Liver (tissue), 9 donors: Measurements from ENCODE around the gene TRIM52. TPM values are rescaled to one million over a fixed set of nuclear protein-coding genes. Genes with fewer than 3 reads are reported as not detected.
A peak's percentile ranks its signal among the peaks of the same experiment; 100 is the strongest.

Source experiments
- DNase-seq: peaks from one replicate; pipeline ENCODE4 v3.0.0-alpha.2; 2017; ENCODE audit warnings: low spot score
- H3K27ac ChIP-seq, 2 donors: one replicate each; pipeline ENCODE4 v1.7.0; 2013; ENCODE audit warnings: inconsistent platforms in 2 of 2, low read length in 2 of 2, control low read depth in 1 of 2, low read depth in 1 of 2, mild to moderate bottlenecking in 1 of 2
- H3K27me3 ChIP-seq, 4 donors: one replicate each; pipeline versions ENCODE4 v1.6.1 to v1.7.0; 2013; ENCODE audit warnings: low read length in 3 of 4, inconsistent platforms in 1 of 4, mild to moderate bottlenecking in 1 of 4, moderate library complexity in 1 of 4; ENCODE audit not compliant: control insufficient read depth in 4 of 4, insufficient read depth in 4 of 4
- H3K36me3 ChIP-seq, 4 donors: one replicate each; pipeline versions ENCODE4 v1.6.1 to v1.7.0; 2013; ENCODE audit warnings: low read length in 3 of 4, mild to moderate bottlenecking in 3 of 4, low read depth in 1 of 4, moderate library complexity in 1 of 4; ENCODE audit not compliant: control insufficient read depth in 4 of 4, insufficient read depth in 3 of 4
- H3K4me1 ChIP-seq, 4 donors: one replicate each; pipeline versions ENCODE4 v1.6.1 to v1.7.0; 2013; ENCODE audit warnings: low read length in 3 of 4, mild to moderate bottlenecking in 3 of 4, moderate library complexity in 1 of 4; ENCODE audit not compliant: control insufficient read depth in 4 of 4, insufficient read depth in 4 of 4
- H3K4me3 ChIP-seq, 3 donors: one replicate each; pipeline versions ENCODE4 v1.6.1 to v1.7.0; 2013; ENCODE audit warnings: low read length in 3 of 3, control low read depth in 1 of 3, low read depth in 1 of 3, mild to moderate bottlenecking in 1 of 3
- H3K9ac ChIP-seq, 2 donors: one replicate each; pipeline ENCODE4 v1.7.0; 2013; ENCODE audit warnings: low read length in 2 of 2, mild to moderate bottlenecking in 2 of 2, moderate library complexity in 2 of 2, control low read depth in 1 of 2, low read depth in 1 of 2
- H3K9me3 ChIP-seq, 4 donors: one replicate each; pipeline versions ENCODE4 v1.6.1 to v1.7.0; 2013; ENCODE audit warnings: low read length in 3 of 4; ENCODE audit not compliant: control insufficient read depth in 4 of 4
- EGR1 ChIP-seq, 2 donors: IDR thresholded peaks; 2 replicates each; pipeline ENCODE4 v1.6.1; 2016 to 2018; ENCODE audit warnings: antibody characterized with exemption in 2 of 2, low read depth in 2 of 2
- FOXA1 ChIP-seq: IDR thresholded peaks from 2 replicates; pipeline ENCODE4 v1.6.1; 2016; ENCODE audit warnings: antibody characterized with exemption
- FOXA2 ChIP-seq: IDR thresholded peaks from 2 replicates; pipeline ENCODE4 v1.6.1; 2016; ENCODE audit warnings: antibody characterized with exemption
- GABPA ChIP-seq, 2 donors: IDR thresholded peaks in 1 of 2; conservative IDR thresholded peaks in 1 of 2; 2 replicates each; pipeline ENCODE4 v1.6.1; 2016; ENCODE audit warnings: antibody characterized with exemption in 2 of 2, mild to moderate bottlenecking in 1 of 2, moderate library complexity in 1 of 2
- HNF4A ChIP-seq, 2 donors: conservative IDR thresholded peaks; 2 replicates each; pipeline ENCODE4 v1.6.1; 2016; ENCODE audit warnings: antibody characterized with exemption in 2 of 2, mild to moderate bottlenecking in 2 of 2
- HNF4G ChIP-seq: IDR thresholded peaks from 2 replicates; pipeline ENCODE4 v1.6.1; 2016; ENCODE audit warnings: antibody characterized with exemption
- JUND ChIP-seq, 2 donors: IDR thresholded peaks; 2 replicates each; pipeline ENCODE4 v1.6.1; 2016; ENCODE audit warnings: antibody characterized with exemption in 2 of 2
- NR2F2 ChIP-seq: IDR thresholded peaks from 2 replicates; pipeline ENCODE4 v1.6.1; 2016; ENCODE audit warnings: antibody characterized with exemption
- RAD21 ChIP-seq, 2 donors: IDR thresholded peaks; 2 replicates each; pipeline ENCODE4 v1.6.1; 2016; ENCODE audit warnings: antibody characterized with exemption in 2 of 2, mild to moderate bottlenecking in 2 of 2
- RXRA ChIP-seq, 2 donors: IDR thresholded peaks; 2 replicates each; pipeline ENCODE4 v1.6.1; 2017 to 2018; ENCODE audit warnings: antibody characterized with exemption in 2 of 2, mild to moderate bottlenecking in 1 of 2
- SP1 ChIP-seq: IDR thresholded peaks from 2 replicates; pipeline ENCODE4 v1.6.1; 2018; ENCODE audit warnings: antibody characterized with exemption, mild to moderate bottlenecking
- TAF1 ChIP-seq: conservative IDR thresholded peaks from 2 replicates; pipeline ENCODE4 v1.6.1; 2016; ENCODE audit warnings: antibody characterized with exemption, mild to moderate bottlenecking
- YY1 ChIP-seq: IDR thresholded peaks from 2 replicates; pipeline ENCODE4 v1.6.1; 2016; ENCODE audit warnings: antibody characterized with exemption, mild to moderate bottlenecking
- WGBS: extraction: QIAGEN DNeasy Blood & Tissue Kit; methylation state at CpG from one replicate; pipeline ENCODE4 v1.1.7; 2013; 5-methylcytosine and 5-hydroxymethylcytosine counted together
- polyA plus RNA-seq, 2 donors: library from polyadenylated mRNA; stranded (reverse) in 1 of 2; unstranded in 1 of 2; fragments of 200-250 nt in 1 of 2; fragments of >200 nt in 1 of 2; fragmentation: Nextera tagmentation in 1 of 2; extraction: Ambion mirVana in 1 of 2; gene quantifications; one replicate each; pipeline versions ENCODE4 v1.2.1 to v1.2.3, GENCODE V29; 2013 to 2015
- total RNA-seq, 2 donors: library from RNA; depleted of rRNA; stranded (reverse); fragments of >200 nt; gene quantifications; one replicate each; pipeline ENCODE4 v1.2.3, GENCODE V29; 2014
- TF ChIP-seq, protein P1 (sequence below): fragments of 150-350 bp; IDR thresholded peaks from 2 replicates; pipeline ENCODE4 v1.5.1; 2017; ENCODE audit warnings: improper control_type of control experiment, low read depth, low read length; ENCODE audit not compliant: missing input control
- TF ChIP-seq, protein P2 (sequence below): IDR thresholded peaks from 2 replicates; pipeline ENCODE4 v1.6.1; 2016; ENCODE audit warnings: antibody characterized with exemption
- TF ChIP-seq, protein P3 (sequence below): IDR thresholded peaks from 2 replicates; pipeline ENCODE4 v1.6.1; 2016; ENCODE audit warnings: antibody characterized with exemption
- TF ChIP-seq, protein P4 (sequence below): IDR thresholded peaks from 2 replicates; pipeline ENCODE4 v1.6.1; 2016; ENCODE audit warnings: antibody characterized with exemption
- TF ChIP-seq, protein P5 (sequence below): IDR thresholded peaks from 2 replicates; pipeline ENCODE4 v1.6.1; 2016; ENCODE audit warnings: antibody characterized with exemption, mild to moderate bottlenecking
- donor health status: healthy.
- donor health status: healthy.
- donor health status: healthy.
- donor health status: healthy.
- donor health status: healthy.

TRIM52 gene
- total and polyA plus RNA-seq, 4 donors, result 2.8 to 11.4 (median 6.3) TPM

DNA sequence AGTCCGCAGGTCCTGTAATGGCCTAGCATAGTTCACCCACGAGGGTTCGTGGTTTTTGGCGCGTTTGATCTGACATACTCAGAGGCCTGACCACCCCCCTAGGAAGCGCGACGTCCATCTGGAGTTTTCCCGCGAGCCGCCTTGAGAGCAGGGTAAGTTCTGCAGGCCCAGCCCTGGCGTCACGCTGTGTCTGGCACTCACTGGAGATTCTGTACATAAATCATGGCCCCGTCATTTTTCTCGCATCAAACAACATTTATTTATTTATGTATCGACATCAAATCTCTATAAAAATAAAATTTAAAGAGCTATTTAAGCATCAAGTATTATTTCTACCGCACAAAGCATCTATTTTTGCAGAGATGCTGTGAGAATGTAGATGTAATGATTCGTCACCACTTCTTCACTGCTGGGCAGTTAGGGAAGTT, 38.3 kb downstream of the TRIM52 start:
- no peaks in the 10 kb centered on the region for H3K27me3 ChIP-seq
- H3K9me3 ChIP-seq, result no peaks in the 10 kb centered on the region
- TF ChIP-seq, protein P1, sequence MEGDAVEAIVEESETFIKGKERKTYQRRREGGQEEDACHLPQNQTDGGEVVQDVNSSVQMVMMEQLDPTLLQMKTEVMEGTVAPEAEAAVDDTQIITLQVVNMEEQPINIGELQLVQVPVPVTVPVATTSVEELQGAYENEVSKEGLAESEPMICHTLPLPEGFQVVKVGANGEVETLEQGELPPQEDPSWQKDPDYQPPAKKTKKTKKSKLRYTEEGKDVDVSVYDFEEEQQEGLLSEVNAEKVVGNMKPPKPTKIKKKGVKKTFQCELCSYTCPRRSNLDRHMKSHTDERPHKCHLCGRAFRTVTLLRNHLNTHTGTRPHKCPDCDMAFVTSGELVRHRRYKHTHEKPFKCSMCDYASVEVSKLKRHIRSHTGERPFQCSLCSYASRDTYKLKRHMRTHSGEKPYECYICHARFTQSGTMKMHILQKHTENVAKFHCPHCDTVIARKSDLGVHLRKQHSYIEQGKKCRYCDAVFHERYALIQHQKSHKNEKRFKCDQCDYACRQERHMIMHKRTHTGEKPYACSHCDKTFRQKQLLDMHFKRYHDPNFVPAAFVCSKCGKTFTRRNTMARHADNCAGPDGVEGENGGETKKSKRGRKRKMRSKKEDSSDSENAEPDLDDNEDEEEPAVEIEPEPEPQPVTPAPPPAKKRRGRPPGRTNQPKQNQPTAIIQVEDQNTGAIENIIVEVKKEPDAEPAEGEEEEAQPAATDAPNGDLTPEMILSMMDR, result peak; percentile 31
- no peak for TF ChIP-seq NR2F2
- peak overlapping the region; percentile 88 to 96 for H3K27ac ChIP-seq
- no peak for DNase-seq
- peaks cover 0 to 4% (median under 1%) of the 10 kb centered on the region in 4 donors for H3K36me3 ChIP-seq
- H3K9ac ChIP-seq, result peak overlapping the region; percentile 43 to 83
- 1% methylated on average over 18 of the region's 18 CpGs for WGBS
- H3K4me3 ChIP-seq, result peak overlapping the region; percentile 64 to 92 (median 87)
- peaks cover 11 to 33% (median 18%) of the 10 kb centered on the region in 4 donors for H3K4me1 ChIP-seq

DNA sequence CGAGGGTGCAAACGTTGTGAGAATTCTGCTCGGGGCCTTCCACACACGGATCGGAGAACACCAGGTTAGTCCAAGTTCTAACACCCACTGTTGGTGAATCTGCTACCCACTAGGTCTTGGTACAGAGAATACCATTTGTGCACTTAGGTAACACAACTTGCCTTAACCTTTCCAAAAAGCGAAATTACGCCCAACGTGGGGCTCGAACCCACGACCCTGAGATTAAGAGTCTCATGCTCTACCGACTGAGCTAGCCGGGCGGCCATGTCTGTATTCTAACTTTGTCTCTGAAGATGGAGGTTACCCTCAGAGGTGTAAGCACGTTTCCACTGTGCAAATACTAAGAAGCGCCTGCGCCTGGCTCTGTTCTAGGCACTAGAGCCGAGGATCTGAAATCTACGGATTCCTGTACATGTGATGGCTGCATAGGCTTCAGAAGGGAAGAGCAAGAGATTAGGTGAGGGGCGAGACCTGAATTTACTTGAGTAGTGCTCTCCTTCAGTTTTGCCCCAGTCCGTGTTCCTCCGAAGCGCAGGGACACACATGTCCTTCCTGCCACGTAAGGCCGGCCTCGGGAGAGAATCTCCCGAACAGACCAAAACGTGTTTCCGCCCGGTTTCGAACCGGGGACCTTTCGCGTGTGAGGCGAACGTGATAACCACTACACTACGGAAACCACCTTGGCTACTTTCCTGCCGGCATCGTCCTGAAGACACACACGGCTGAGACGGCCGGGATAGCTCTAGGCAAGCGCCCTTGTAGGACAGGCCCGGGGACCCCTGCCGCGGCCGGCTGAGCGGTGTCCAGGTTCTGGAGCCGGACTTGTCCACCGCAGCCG, 38.9 kb downstream of the TRIM52 start:
- Histone ChIP-seq H3K27ac (peak overlapping the region; percentile 88 to 96), H3K4me1 (peaks cover 14 to 40% (median 23%) of the 10 kb centered on the region in 4 donors), H3K9ac (peak overlapping the region in 1 of 2 donors; percentile 83), H3K4me3 (peak overlapping the region; percentile 64 to 92 (median 87)), H3K9me3 (no peaks in the 10 kb centered on the region), H3K36me3 (peaks cover 0 to 4% (median under 1%) of the 10 kb centered on the region in 4 donors), H3K27me3 (no peaks in the 10 kb centered on the region)
- WGBS, result 4% methylated on average over 50 of the region's 50 CpGs
- TF ChIP-seq, protein P2, sequence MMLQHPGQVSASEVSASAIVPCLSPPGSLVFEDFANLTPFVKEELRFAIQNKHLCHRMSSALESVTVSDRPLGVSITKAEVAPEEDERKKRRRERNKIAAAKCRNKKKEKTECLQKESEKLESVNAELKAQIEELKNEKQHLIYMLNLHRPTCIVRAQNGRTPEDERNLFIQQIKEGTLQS, result peak; percentile 100
- TF ChIP-seq RAD21 (IDR thresholded peaks at IDR 0.05) (peak in 1 of 2 donors; percentile 36), EGR1 (IDR thresholded peaks at IDR 0.05; ENCODE audit: low read depth in 2 of 2) (peak in 1 of 2 donors; percentile 52), SP1 (peak; percentile 30), NR2F2 (peak; percentile 32), FOXA2 (no peak), HNF4G (peak; percentile 31), GABPA (IDR thresholded peaks at IDR 0.05 in 1 of 2, conservative IDR thresholded peaks at IDR 0.05 in 1 of 2) (peak; percentile 26 to 79), YY1 (peak; percentile 83), HNF4A (conservative IDR thresholded peaks at IDR 0.05) (peak; percentile 16 to 20), TAF1 (no peak), FOXA1 (no peak), RXRA (IDR thresholded peaks at IDR 0.05) (peak; percentile 48 to 69), JUND (IDR thresholded peaks at IDR 0.05) (no peak)
- TF ChIP-seq, protein P3, sequence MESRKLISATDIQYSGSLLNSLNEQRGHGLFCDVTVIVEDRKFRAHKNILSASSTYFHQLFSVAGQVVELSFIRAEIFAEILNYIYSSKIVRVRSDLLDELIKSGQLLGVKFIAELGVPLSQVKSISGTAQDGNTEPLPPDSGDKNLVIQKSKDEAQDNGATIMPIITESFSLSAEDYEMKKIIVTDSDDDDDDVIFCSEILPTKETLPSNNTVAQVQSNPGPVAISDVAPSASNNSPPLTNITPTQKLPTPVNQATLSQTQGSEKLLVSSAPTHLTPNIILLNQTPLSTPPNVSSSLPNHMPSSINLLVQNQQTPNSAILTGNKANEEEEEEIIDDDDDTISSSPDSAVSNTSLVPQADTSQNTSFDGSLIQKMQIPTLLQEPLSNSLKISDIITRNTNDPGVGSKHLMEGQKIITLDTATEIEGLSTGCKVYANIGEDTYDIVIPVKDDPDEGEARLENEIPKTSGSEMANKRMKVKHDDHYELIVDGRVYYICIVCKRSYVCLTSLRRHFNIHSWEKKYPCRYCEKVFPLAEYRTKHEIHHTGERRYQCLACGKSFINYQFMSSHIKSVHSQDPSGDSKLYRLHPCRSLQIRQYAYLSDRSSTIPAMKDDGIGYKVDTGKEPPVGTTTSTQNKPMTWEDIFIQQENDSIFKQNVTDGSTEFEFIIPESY, result peak; percentile 36
- TF ChIP-seq, protein P4, sequence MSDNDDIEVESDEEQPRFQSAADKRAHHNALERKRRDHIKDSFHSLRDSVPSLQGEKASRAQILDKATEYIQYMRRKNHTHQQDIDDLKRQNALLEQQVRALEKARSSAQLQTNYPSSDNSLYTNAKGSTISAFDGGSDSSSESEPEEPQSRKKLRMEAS, result peak; percentile 84
- TF ChIP-seq, protein P1, result no peak
- TF ChIP-seq, protein P5, sequence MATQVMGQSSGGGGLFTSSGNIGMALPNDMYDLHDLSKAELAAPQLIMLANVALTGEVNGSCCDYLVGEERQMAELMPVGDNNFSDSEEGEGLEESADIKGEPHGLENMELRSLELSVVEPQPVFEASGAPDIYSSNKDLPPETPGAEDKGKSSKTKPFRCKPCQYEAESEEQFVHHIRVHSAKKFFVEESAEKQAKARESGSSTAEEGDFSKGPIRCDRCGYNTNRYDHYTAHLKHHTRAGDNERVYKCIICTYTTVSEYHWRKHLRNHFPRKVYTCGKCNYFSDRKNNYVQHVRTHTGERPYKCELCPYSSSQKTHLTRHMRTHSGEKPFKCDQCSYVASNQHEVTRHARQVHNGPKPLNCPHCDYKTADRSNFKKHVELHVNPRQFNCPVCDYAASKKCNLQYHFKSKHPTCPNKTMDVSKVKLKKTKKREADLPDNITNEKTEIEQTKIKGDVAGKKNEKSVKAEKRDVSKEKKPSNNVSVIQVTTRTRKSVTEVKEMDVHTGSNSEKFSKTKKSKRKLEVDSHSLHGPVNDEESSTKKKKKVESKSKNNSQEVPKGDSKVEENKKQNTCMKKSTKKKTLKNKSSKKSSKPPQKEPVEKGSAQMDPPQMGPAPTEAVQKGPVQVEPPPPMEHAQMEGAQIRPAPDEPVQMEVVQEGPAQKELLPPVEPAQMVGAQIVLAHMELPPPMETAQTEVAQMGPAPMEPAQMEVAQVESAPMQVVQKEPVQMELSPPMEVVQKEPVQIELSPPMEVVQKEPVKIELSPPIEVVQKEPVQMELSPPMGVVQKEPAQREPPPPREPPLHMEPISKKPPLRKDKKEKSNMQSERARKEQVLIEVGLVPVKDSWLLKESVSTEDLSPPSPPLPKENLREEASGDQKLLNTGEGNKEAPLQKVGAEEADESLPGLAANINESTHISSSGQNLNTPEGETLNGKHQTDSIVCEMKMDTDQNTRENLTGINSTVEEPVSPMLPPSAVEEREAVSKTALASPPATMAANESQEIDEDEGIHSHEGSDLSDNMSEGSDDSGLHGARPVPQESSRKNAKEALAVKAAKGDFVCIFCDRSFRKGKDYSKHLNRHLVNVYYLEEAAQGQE, result no peak
- DNase-seq, result peak; percentile 98
